Heart right ventricle (tissue), 16 donors: ENCODE results near the gene EGR2. TPM values are rescaled to one million over a fixed set of nuclear protein-coding genes. Genes with fewer than 3 reads are reported as not detected.

Experiments
- ATAC-seq, 8 donors: fragments of 200-7000 bp; cut with Tn5 transposase; one replicate each; pipeline ENCODE4 v1.9.1; 2020; ENCODE audit warnings: mild to moderate bottlenecking in 8 of 8, moderate library complexity in 8 of 8, moderate number of reproducible peaks in 1 of 8
- DNase-seq, 2 donors: peaks; one replicate each; pipeline ENCODE4 v3.0.0-alpha.2; 2020
- H3K27ac ChIP-seq, 10 donors: fragments of 200-600 bp; sonication (generic) in 2 of 10; one replicate each; pipeline versions ENCODE4 v1.5.0 to v1.8.0; 2020 to 2022; ENCODE audit warnings: mild to moderate bottlenecking in 3 of 10
- H3K27me3 ChIP-seq, 7 donors: fragments of 200-600 bp; one replicate each; pipeline ENCODE4 v1.8.0; 2021 to 2022; ENCODE audit warnings: mild to moderate bottlenecking in 2 of 7
- H3K36me3 ChIP-seq, 9 donors: fragments of 200-600 bp; sonication (generic) in 1 of 9; one replicate each; pipeline versions ENCODE4 v1.5.0 to v1.8.0; 2020 to 2022; ENCODE audit warnings: mild to moderate bottlenecking in 2 of 9
- H3K4me1 ChIP-seq, 9 donors: fragments of 200-600 bp; sonication (generic) in 1 of 9; one replicate each; pipeline versions ENCODE4 v1.5.0 to v1.8.0; 2020 to 2022; ENCODE audit warnings: mild to moderate bottlenecking in 4 of 9
- H3K4me3 ChIP-seq, 10 donors: fragments of 200-600 bp; sonication (generic) in 2 of 10; one replicate each; pipeline versions ENCODE4 v1.5.0 to v1.8.0; 2020 to 2022; ENCODE audit warnings: mild to moderate bottlenecking in 7 of 10, moderate library complexity in 2 of 10
- H3K9me3 ChIP-seq, 11 donors: fragments of 200-600 bp in 10 of 11; sonication (generic) in 2 of 11; one replicate each; pipeline versions ENCODE4 v1.5.0 to v1.8.0; 2013 to 2022; ENCODE audit warnings: mild to moderate bottlenecking in 2 of 11, control low read depth in 1 of 11, moderate library complexity in 1 of 11
- WGBS, 2 donors: extraction: QIAGEN DNeasy Blood & Tissue Kit; methylation state at CpG; one replicate each; pipeline ENCODE4 v1.1.7; 2013; ENCODE audit warnings: inconsistent platforms in 1 of 2; 5-methylcytosine and 5-hydroxymethylcytosine counted together
- intact Hi-C, 10 donors: fragments of 100-400 bp; cut with DNase I; formaldehyde crosslinking; loops; one replicate each; pipeline versions ENCODE4 v1.11.1 to v1.14.2; 2022
- polyA plus RNA-seq, 2 donors: library from polyadenylated mRNA; stranded (reverse); fragments of 200-250 nt; gene quantifications; one replicate each; pipeline ENCODE4 v1.2.3, GENCODE V29; 2013
- total RNA-seq, 10 donors: library from RNA; stranded (reverse); fragmentation: NEBNext Ultra II Directional in 3 of 10; extraction: Animal tissue kit (Norgen Biotek cat#: 25700) in 3 of 10; gene quantifications; one replicate each; pipeline versions ENCODE4 v1.2.1 to v1.2.4, GENCODE V29; 2021 to 2023
- TF ChIP-seq, protein P1 (sequence below), 9 donors: fragments of 200-600 bp; sonication (generic) in 2 of 9; IDR thresholded peaks; one replicate each; pipeline versions ENCODE4 v1.5.0 to v1.8.0; 2021 to 2022; ENCODE audit warnings: antibody characterized with exemption in 9 of 9, mild to moderate bottlenecking in 5 of 9, moderate library complexity in 1 of 9
- donor health status: Arrhythmogenic right ventricular cardiomyopathy.
- donor health status: ischemic (EF 13 %, LVEDD 7.1; RV severe dilation, severe dysfunction).
- donor health status: healthy with polysubstance abuse.
- donor health status: DM: no; HTN: yes; CAD: no.
- donor health status: DM: no; HTN: no; CAD: no.
- donor health status: ischemic (EF 25% LVEDD 6.9; RV normal size, moderate dysfunction).
- donor health status: ischemic (EF 25% LVEDD 5.7; RV mildly dilated, moderate dysfunction).
- donor health status: healthy.
- donor health status: DM: yes; HTN: yes; CAD: no.
- donor health status: Ischemic cardiomyopathy.
- donor health status: ischemic (EF 35%, LVEDD 5.7; RV mildly dilated, moderate dysfunction).
- donor health status: nonischemic (EF 11% LVEDD 7.7; RV severe dilation, severe dysfunction).
- donor health status: DM: yes; HTN: yes; CAD: no.
- donor health status: PGD.
- donor health status: ischemic (EF 29% LVEDD 5.4; RV normal size, mild dysfunction).
- donor health status: nonischemic (EF 23%, LVEDD 6.1; RV moderate dilation, normal function).

Gene EGR2
- total and polyA plus RNA-seq, 12 donors: 0.49 to 19.3 (median 2.9) TPM

DNA sequence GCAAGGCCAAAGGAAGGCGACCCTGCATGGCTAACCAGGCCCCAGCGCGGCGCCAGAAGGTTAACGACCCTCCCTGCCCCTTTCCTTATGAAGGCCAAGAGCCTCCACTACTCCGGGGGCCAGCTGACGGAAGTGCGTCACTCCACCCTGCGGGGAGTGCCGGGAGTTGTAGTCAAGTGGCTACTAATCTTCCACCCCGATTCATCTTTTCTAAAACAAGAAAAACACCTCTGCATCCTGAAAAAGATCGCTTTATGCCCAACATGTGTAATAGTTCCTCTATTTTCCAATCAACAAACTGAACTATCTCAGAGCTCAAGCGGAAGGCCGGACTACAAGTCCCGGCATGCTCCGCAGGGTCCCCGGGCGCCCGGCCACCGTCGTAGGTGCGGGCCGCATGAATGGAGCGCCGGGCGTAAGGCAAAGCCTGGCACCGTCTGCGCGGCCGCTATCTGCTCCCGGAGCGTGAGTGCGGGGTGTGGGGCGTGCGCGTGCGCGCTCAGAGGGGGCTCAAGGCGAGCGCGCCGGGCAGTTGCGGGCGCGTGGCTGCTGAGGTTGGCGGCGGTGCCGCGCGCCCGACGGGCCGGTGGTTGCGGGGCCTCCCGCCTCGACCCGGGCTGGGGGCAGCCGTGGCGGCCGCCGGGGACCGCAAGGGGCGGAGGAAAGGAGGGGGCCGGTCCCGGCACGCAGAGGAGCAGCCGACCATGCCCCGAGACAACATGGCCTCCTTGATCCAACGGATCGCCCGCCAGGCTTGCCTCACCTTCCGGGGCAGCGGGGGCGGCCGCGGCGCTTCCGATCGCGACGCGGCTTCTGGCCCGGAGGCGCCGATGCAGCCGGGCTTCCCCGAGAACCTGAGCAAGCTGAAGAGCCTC is 11.6 kb downstream of the EGR2 start, which contains the start of gene ADO:
Gene ADO, plus strand, starts transcription at position 365 of the 875 bp plus-strand sequence. Its CDS starts 340 bp downstream, at position 705.
- TF ChIP-seq, protein P1, sequence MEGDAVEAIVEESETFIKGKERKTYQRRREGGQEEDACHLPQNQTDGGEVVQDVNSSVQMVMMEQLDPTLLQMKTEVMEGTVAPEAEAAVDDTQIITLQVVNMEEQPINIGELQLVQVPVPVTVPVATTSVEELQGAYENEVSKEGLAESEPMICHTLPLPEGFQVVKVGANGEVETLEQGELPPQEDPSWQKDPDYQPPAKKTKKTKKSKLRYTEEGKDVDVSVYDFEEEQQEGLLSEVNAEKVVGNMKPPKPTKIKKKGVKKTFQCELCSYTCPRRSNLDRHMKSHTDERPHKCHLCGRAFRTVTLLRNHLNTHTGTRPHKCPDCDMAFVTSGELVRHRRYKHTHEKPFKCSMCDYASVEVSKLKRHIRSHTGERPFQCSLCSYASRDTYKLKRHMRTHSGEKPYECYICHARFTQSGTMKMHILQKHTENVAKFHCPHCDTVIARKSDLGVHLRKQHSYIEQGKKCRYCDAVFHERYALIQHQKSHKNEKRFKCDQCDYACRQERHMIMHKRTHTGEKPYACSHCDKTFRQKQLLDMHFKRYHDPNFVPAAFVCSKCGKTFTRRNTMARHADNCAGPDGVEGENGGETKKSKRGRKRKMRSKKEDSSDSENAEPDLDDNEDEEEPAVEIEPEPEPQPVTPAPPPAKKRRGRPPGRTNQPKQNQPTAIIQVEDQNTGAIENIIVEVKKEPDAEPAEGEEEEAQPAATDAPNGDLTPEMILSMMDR (IDR thresholded peaks at IDR 0.05): no peak
- no peaks in the 10 kb centered on the region for H3K9me3 ChIP-seq
- peak within 1 kb of the TSS; percentile 64 to 91 (median 84) for H3K4me3 ChIP-seq
- H3K27ac ChIP-seq: peak within 1 kb of the TSS; percentile 85 to 99 (median 96)
- WGBS, 2 donors: 0 to 1% methylated on average over 78 to 87 of the region's 87 CpGs
- H3K36me3 ChIP-seq: peaks cover 0 to 25% (median 0%) of the 10 kb centered on the region in 9 donors
- ATAC-seq (peak; percentile 88 to 98 (median 94)), DNase-seq (peak; percentile 84 to 89)
- H3K27me3 ChIP-seq: no peaks in the 10 kb centered on the region
- H3K4me1 ChIP-seq: peaks cover 3 to 54% (median 41%) of the 10 kb centered on the region in 9 donors
- intact Hi-C loops: loop anchor here in 3 of 10 donors (5.0 to 10.0 kb wide), 3 partner anchors 42 to 167 kb away; no protein-coding TSS in a partner anchor

DNA sequence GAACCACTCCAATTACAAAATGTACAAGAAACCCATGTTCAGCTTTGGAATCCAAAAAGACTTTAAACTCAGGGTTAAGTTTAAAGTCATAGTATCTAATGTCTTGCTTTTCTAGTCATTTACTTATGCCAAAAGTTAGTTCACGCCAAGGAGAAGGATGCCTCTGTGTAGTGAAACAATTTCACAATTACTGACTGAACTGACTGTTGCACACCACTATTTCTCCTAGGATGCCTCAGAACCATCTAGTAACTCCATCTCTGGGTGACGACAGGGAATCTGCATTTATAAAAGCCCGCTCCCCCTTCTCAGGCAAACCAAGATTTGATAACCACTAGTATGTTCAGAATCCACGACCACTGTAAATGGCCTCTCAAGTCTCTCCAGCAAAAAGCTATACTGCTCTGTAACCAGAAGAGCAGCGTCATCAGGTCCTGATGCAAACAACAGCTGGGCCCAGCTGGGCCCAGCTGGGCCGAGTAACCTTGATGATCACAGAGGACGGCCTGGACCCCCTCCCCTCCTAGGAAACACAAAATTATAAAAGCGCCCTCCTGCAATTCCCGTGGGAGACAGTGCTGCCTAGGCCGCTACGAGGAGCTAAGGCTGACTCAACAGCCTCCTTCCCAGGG is 12.3 kb downstream of the EGR2 start:
- intact Hi-C loops: loop anchor here in 3 of 10 donors (5.0 to 10.0 kb wide), 3 partner anchors 42 to 167 kb away; no protein-coding TSS in a partner anchor
- H3K36me3 ChIP-seq: peaks cover 0 to 18% (median 0%) of the 10 kb centered on the region in 9 donors
- H3K27ac ChIP-seq: peak overlapping the region; percentile 85 to 99 (median 96)
- H3K4me3 ChIP-seq: peak overlapping the region; percentile 64 to 91 (median 84)
- no peak for DNase-seq
- TF ChIP-seq, protein P1 (IDR thresholded peaks at IDR 0.05): no peak
- WGBS, 2 donors: 27 to 32% methylated on average over 11 of the region's 11 CpGs
- ATAC-seq: peak in 6 of 8 donors; percentile 8 to 72 (median 39)
- peaks cover 3 to 48% (median 41%) of the 10 kb centered on the region in 9 donors for H3K4me1 ChIP-seq
- H3K27me3 ChIP-seq: peaks cover 0 to under 1% (median 0%) of the 10 kb centered on the region in 7 donors
- no peaks in the 10 kb centered on the region for H3K9me3 ChIP-seq

DNA sequence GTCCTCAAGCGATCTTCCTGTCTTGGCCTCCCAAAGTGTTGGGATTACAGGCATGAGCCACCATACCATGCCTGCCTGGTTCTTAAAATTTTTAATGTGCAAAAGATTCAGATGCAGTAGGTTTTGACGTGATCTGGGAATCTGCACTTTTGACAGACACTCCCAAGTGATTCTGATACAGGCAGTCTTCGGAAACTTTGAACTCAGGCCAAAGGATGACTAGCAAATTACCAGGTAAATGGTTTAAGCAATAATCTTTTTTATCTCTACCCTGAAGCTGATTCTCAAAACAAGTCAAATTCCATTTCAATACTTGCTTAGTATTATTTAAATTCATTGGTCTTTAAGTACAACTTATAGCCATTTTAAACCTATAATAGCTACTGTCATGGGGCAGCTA is 14.3 kb downstream of the EGR2 start:
- Histone ChIP-seq H3K9me3 (no peaks in the 10 kb centered on the region), H3K27ac (no peak overlapping the region), H3K36me3 (peaks cover 0 to 5% (median 0%) of the 10 kb centered on the region in 9 donors), H3K4me1 (peaks cover 3 to 31% (median 23%) of the 10 kb centered on the region in 9 donors), H3K4me3 (no peak overlapping the region), H3K27me3 (peaks cover 0 to 20% (median 0%) of the 10 kb centered on the region in 7 donors)
- intact Hi-C loops: loop anchor here in 3 of 10 donors (5.0 to 10.0 kb wide), 3 partner anchors 40 to 165 kb away; no protein-coding TSS in a partner anchor
- TF ChIP-seq, protein P1 (IDR thresholded peaks at IDR 0.05): no peak
- DNase-seq (no peak), ATAC-seq (no peak)
- 87% methylated on average over 3 of the region's 3 CpGs for WGBS, 2 donors

DNA sequence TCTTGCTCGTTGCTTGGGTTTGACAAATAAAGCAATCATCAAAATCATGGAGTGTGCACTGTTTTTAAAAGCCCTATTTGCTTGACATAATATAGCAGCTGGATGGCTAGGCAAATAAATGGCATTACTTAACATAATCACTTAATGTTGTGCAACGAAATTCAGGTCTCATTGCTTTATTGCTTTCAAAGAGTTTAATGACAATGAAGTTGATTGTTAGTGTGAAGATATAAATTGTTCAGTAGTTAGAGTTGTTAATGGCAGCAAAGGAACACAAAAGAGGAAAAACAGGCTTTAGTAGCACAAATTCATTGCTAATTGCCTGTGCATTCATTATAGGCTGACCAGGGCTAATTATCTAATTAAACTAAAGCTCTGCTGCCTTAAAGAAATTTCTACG is 19.3 kb downstream of the EGR2 start:
- H3K4me3 ChIP-seq: no peak overlapping the region
- H3K27me3 ChIP-seq: peaks cover 0 to 31% (median 0%) of the 10 kb centered on the region in 7 donors
- 84 to 85% methylated on average over 3 of the region's 3 CpGs for WGBS, 2 donors
- TF ChIP-seq, protein P1 (IDR thresholded peaks at IDR 0.05): no peak
- ATAC-seq: no peak
- no peak overlapping the region for H3K27ac ChIP-seq
- intact Hi-C loops: no loop called here
- H3K36me3 ChIP-seq: no peaks in the 10 kb centered on the region
- no peaks in the 10 kb centered on the region for H3K9me3 ChIP-seq
- H3K4me1 ChIP-seq: peaks cover 0 to 20% (median 0%) of the 10 kb centered on the region in 9 donors
- DNase-seq: no peak
